HG03520 (cell line): ENCODE results near the gene ICAM4.

Source experiments
- ATAC-seq: cut with Tn5 transposase; IDR thresholded peaks from one replicate; pipeline ENCODE4 v1.9.1; 2021; ENCODE audit warnings: mild to moderate bottlenecking, moderate library complexity; ENCODE audit not compliant: unreplicated experiment

ICAM4 gene

DNA sequence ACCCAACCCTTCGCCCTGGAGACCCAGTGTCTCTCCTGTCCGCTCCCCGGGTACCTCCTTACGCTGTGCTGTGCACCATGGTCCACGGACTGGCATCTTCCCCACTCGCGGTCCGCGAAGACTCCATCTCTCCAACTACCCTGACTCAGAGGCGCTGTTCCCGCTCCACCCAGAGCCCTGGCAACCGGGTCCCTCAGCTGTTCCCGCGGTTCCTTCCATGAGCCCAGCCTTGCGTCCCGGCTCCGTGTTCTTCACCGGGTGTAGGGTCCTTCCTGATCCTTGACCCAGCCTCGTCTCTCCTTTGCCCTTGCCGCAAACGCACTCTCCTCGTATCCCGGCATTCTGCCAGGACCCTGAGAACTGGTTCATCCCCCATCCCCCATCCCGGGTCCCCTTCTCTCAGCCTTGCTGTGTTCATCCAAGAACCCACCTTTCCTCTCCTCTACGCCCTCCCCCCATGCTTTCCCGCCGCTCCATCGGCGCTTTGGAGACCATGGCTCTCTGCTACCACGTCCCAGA, 3.7 kb downstream of the ICAM4 start:
- no peak for ATAC-seq

GRCh38 chr19:10290876-10291553, 4.3 kb downstream of the ICAM4 start:
- no peak for ATAC-seq

GRCh38 chr19:10291554-10292205, 4.9 kb downstream of the ICAM4 start:
- ATAC-seq: no peak

DNA sequence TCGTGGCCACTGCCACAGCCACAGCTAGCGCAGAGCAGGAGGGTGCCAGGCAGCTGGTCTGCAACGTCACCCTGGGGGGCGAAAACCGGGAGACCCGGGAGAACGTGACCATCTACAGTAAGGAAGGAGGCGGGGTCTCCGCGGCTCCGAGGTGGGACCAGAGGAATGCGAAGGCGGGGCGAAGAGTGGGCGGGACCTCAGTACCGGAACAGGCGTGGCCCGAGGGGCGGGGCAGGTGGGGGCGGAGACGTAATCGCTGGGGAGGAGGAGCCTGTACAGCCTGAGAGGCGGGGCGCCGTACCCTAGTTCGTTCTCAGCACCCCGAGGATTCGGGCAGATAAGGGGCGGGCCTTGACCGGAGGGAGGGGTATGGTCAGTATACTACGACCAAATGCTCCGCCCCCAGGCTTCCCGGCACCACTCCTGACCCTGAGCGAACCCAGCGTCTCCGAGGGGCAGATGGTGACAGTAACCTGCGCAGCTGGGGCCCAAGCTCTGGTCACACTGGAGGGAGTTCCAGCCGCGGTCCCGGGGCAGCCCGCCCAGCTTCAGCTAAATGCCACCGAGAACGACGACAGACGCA, 5.5 kb downstream of the ICAM4 start:
- ATAC-seq: no peak

- ATAC-seq: no peak
Observed at GRCh38 chr19:10292789-10293636, 6.3 kb downstream of the ICAM4 start.

DNA sequence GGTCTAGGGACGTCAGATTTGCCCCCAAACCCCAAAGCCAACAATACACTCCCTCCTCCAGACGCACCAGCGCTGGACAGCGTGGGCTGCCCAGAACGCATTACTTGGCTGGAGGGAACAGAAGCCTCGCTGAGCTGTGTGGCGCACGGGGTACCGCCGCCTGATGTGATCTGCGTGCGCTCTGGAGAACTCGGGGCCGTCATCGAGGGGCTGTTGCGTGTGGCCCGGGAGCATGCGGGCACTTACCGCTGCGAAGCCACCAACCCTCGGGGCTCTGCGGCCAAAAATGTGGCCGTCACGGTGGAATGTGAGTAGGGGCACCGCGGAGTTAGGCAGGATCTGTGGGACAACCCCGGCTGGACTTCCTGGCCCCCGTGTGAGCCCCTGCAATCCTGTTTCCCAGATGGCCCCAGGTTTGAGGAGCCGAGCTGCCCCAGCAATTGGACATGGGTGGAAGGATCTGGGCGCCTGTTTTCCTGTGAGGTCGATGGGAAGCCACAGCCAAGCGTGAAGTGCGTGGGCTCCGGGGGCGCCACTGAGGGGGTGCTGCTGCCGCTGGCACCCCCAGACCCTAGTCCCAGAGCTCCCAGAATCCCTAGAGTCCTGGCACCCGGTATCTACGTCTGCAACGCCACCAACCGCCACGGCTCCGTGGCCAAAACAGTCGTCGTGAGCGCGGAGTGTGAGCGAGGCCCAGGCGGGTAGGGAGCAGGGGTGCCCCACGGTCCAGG, 7.0 kb downstream of the ICAM4 start:
- no peak for ATAC-seq

- no peak for ATAC-seq
Observed at GRCh38 chr19:10294368-10294697, 7.6 kb downstream of the ICAM4 start.

DNA sequence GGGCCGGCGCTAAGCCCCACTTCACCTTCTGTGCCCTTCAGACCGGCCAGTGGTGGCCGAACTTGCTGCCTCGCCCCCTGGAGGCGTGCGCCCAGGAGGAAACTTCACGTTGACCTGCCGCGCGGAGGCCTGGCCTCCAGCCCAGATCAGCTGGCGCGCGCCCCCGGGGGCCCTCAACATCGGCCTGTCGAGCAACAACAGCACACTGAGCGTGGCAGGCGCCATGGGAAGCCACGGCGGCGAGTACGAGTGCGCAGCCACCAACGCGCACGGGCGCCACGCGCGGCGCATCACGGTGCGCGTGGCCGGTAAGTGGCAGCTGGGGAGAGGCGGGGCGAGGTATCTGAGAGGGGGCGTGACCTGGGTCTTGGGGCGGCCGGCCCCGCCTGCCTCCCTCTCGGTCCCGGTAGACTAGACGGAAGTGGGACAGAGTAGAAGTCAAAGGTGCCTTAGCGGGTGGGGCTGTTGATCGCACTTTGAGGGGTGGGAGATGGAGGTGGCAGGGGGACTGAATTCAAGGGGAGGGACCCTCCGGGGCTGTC, 8.6 kb downstream of the ICAM4 start:
- ATAC-seq: no peak

- no peak for ATAC-seq
Observed at GRCh38 chr19:10295847-10296591, 9.3 kb downstream of the ICAM4 start.

DNA sequence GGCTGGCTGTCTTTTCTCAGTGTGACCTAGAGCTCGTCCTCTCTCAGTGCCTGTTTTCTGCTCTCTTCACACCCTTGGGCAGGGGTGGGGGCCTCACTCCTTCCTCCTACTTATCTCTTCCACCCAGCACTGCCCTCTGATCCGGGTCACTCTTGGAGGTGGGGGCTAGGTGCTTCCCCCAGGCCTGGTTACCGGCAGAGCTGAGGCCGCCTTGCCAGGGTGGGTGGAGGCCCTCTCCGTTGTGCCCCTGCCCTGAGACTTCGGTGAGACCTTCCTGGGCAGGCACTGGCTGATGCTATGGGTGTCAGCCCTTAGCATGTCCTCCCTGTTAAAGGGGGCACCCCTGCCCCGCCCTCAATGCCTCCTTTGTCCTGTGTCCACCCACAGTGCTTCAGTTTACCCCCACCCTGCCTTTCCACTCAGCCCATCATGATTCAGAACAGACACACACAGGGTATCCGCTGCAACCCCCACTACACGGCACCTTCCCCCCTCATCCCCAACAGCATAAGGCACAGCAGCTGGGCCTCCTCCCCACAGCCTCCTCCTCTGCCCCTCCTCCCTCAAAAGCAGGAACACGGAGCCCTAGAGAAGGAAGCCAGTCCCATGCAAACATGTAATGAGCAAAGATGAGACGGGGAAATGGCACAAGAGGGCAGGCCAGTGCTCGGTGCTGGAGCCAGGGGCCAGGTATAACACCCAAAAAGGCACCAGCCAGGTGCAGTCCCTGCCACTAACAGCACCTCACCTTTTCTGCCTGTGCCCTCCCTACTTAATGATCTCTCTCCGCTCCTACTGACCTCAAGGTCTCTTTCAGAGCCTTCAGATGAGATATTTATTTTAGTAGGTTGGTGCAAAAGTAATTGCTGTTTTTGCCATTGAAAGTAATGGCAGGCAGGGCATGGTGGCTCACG, 13.0 kb downstream of the ICAM4 start:
- ATAC-seq: no peak

DNA sequence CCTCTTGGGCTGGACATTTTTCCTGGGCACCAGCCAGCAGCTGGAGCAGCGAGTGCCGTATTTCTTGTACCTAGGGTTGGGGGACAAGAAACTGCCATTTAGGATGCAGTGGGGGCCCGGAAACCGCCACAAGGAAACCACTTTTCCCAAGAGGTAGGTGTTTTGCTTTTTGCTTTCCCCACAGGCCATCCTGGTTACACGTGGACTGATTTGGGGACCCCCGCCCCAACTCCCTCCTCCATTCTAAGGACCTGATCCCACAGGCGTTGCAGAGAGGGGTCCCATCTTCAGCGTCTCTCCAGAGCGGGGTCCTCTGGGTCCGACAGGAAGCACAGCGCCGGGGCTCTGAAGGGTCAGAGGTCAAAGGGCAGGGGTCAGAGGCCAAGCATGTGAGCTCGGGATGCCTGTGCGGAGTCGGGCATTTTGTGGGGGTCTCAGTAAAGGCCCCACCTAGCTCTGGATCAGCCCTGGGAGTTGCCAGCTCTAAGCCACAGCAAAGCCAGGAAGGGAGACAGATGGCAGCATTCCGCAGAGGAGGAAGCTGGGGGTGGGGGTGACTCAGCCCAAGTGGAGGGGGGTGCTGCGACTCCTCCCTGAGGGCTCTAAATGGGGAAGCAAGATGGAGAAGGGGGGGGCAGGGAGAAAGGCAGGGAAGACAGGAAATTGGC, 18.5 kb downstream of the ICAM4 start:
- ATAC-seq: no peak

- ATAC-seq: no peak
Observed at GRCh38 chr19:10306327-10306726, 19.6 kb downstream of the ICAM4 start.

- ATAC-seq: no peak
Observed at GRCh38 chr19:10309423-10309822, 22.7 kb downstream of the ICAM4 start, which contains the start of gene ZGLP1. TSS of gene ZGLP1 (minus strand) at chr19:10309815.

DNA sequence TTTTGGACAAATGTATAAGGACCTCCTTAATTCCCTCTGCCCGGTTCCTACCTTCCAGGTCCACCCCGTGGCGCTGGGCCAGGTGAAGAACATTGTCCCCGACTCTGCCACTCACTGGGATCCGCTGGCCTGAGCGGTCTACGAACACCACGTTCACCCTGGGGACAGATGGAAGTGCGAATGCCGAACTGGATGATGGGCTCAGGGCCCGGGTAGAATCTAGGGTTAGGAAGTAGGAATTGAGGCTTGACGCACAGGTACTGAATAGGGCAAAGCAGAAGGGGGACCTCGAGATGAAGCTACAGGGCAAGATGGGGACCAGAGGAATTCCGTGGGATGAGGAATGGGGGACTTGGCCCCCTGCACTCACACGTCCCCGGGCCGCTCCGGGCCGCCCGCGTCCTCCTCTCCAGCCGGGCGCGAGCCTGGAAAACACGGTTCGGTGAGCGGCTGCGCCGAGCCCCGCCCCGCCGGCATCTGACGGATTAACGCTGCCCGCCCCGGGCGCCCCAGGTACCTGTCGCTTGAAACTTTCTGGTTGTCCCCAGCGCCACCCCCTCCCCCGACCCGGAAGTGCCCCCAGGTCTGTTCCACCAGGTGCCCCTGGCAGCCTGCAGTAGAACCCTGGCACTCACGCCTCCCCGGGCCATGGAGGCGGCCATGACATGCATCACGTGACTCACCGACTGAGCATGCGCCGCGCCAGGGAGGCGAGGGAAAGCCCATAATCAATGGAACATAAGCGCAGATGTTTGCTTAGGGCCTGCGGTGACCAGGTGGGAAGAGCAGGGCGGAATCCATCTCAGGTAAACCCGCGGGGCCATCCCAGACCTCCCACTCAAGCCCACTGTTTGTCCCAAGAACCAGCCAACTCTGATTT, 28.8 kb downstream of the ICAM4 start, which contains the start of gene FDX2:
Gene FDX2 (minus strand): TSS at position 681 of the 880 bp plus-strand sequence. CDS start 19 bp downstream, at position 662.
- no peak for ATAC-seq

- no peak for ATAC-seq
Observed at GRCh38 chr19:10316229-10317044, 29.7 kb downstream of the ICAM4 start.
